GM21717 (cell line): ENCODE measurements around the gene RHNO1.

Experiments used
- ATAC-seq: cut with Tn5 transposase; IDR thresholded peaks from one replicate; pipeline ENCODE4 v1.9.1; 2021; ENCODE audit warnings: mild to moderate bottlenecking, moderate library complexity; ENCODE audit not compliant: unreplicated experiment

RHNO1 gene

GRCh38 chr12:2897418-2897817 lies 20.4 kb downstream of the RHNO1 start:
- no peak for ATAC-seq

GRCh38 chr12:2900642-2901041 lies 23.6 kb downstream of the RHNO1 start:
- ATAC-seq: no peak

- ATAC-seq: no peak
These were observed 25.4 kb downstream of the RHNO1 start for GRCh38 chr12:2902272-2902880.

GRCh38 chr12:2904260-2904659 lies 27.2 kb downstream of the RHNO1 start:
- no peak for ATAC-seq

GRCh38 chr12:2912216-2912575 lies 35.2 kb downstream of the RHNO1 start:
- ATAC-seq: no peak

- ATAC-seq: no peak
These were observed 42.2 kb downstream of the RHNO1 start for GRCh38 chr12:2919249-2919648.

- no peak for ATAC-seq
These were observed 45.3 kb downstream of the RHNO1 start for GRCh38 chr12:2922329-2922728.

GRCh38 chr12:2923057-2923456 lies 46.0 kb downstream of the RHNO1 start:
- no peak for ATAC-seq

GRCh38 chr12:2924019-2924418 lies 47.0 kb downstream of the RHNO1 start:
- no peak for ATAC-seq

- ATAC-seq: no peak
These were observed 48.4 kb downstream of the RHNO1 start for GRCh38 chr12:2925322-2925995.

- ATAC-seq: no peak
These were observed 53.8 kb downstream of the RHNO1 start for GRCh38 chr12:2930865-2931264.

GRCh38 chr12:2933586-2933985 lies 56.6 kb downstream of the RHNO1 start:
- ATAC-seq: no peak

GRCh38 chr12:2934371-2934770 lies 57.3 kb downstream of the RHNO1 start:
- ATAC-seq: no peak

- no peak for ATAC-seq
These were observed 59.3 kb downstream of the RHNO1 start for GRCh38 chr12:2936301-2936700.

GRCh38 chr12:2937500-2937899 lies 60.5 kb downstream of the RHNO1 start:
- ATAC-seq: no peak
